Central memory CD8-positive, alpha-beta T cell (primary cell): ENCODE measurements around the gene TMPRSS11D.

Source experiments
- ATAC-seq: fragments of 150-1000 bp; cut with Tn5 transposase; replicated peaks from 2 replicates; pipeline ENCODE4 v1.10.0; 2022; ENCODE audit warnings: mild to moderate bottlenecking, moderate FRiP score, moderate number of reproducible peaks; ENCODE audit not compliant: poor library complexity, severe bottlenecking; ENCODE audit errors: extremely low read depth
- DNase-seq, 2 donors: peaks; one replicate each; pipeline ENCODE4 v3.0.0; 2021; ENCODE audit warnings: low spot score in 2 of 2
- H3K27ac Mint-ChIP-seq: one replicate; pipeline ENCODE4 v1.8.0; 2022; ENCODE audit warnings: low read depth, mild to moderate bottlenecking, moderate library complexity, mixed read lengths
- H3K27me3 Mint-ChIP-seq: one replicate; pipeline ENCODE4 v1.8.0; 2022; ENCODE audit warnings: mixed read lengths
- H3K36me3 Mint-ChIP-seq: one replicate; pipeline ENCODE4 v1.8.0; 2022; ENCODE audit warnings: mild to moderate bottlenecking, moderate library complexity, mixed read lengths; ENCODE audit not compliant: insufficient read depth
- H3K4me1 Mint-ChIP-seq: one replicate; pipeline ENCODE4 v1.8.0; 2022; ENCODE audit warnings: mixed read lengths
- H3K4me3 Mint-ChIP-seq: one replicate; pipeline ENCODE4 v1.8.0; 2022; ENCODE audit warnings: mild to moderate bottlenecking, moderate library complexity, mixed read lengths
- H3K9me3 Mint-ChIP-seq: one replicate; pipeline ENCODE4 v1.8.0; 2022; ENCODE audit warnings: mixed read lengths

TMPRSS11D gene

GRCh38 chr4:67796810-67797209 lies 87.0 kb downstream of the TMPRSS11D start:
- no peak for ATAC-seq
- Mint-ChIP-seq H3K4me3 (no peak overlapping the region), H3K27me3 (no peaks in the 10 kb centered on the region), H3K27ac (no peak overlapping the region), H3K4me1 (no peaks in the 10 kb centered on the region), H3K36me3 (no peaks in the 10 kb centered on the region), H3K9me3 (no peaks in the 10 kb centered on the region)
- DNase-seq, result no peak

GRCh38 chr4:67790721-67791120 lies 93.1 kb downstream of the TMPRSS11D start:
- H3K4me3 Mint-ChIP-seq, result no peak overlapping the region
- no peaks in the 10 kb centered on the region for H3K4me1 Mint-ChIP-seq
- no peaks in the 10 kb centered on the region for H3K27me3 Mint-ChIP-seq
- H3K36me3 Mint-ChIP-seq, result no peaks in the 10 kb centered on the region
- H3K27ac Mint-ChIP-seq, result no peak overlapping the region
- DNase-seq, result no peak
- H3K9me3 Mint-ChIP-seq, result no peaks in the 10 kb centered on the region
- no peak for ATAC-seq

DNA sequence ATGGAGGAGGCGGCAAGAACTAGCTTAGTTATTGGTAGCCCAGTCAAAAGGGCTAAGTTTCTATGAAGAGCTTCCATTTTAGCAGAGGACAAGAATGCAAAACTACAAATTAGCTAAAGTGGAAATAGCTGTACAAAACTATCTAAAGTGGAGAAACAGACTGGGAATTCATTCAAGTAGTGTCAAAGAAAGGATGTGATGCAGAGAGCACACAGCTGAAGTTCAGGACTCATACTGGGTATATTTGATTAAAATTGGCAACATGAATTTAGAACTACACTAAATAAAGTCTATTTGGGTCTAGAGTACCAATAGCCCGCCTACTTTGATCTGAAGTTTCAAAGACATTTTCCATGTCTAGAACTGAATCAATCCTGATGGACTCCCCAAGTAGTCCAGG lies 96.5 kb downstream of the TMPRSS11D start:
- Mint-ChIP-seq H3K27ac (no peak overlapping the region), H3K4me1 (no peaks in the 10 kb centered on the region), H3K4me3 (no peak overlapping the region), H3K36me3 (no peaks in the 10 kb centered on the region), H3K9me3 (no peaks in the 10 kb centered on the region), H3K27me3 (no peaks in the 10 kb centered on the region)
- ATAC-seq (no peak), DNase-seq (no peak)

GRCh38 chr4:67785528-67785927 lies 98.3 kb downstream of the TMPRSS11D start:
- Mint-ChIP-seq H3K4me3 (no peak overlapping the region), H3K4me1 (no peaks in the 10 kb centered on the region), H3K36me3 (no peaks in the 10 kb centered on the region), H3K9me3 (no peaks in the 10 kb centered on the region), H3K27ac (no peak overlapping the region), H3K27me3 (no peaks in the 10 kb centered on the region)
- no peak for ATAC-seq
- DNase-seq, result no peak

GRCh38 chr4:67779631-67780030 lies 104.2 kb downstream of the TMPRSS11D start:
- Mint-ChIP-seq H3K4me3 (no peak overlapping the region), H3K4me1 (no peaks in the 10 kb centered on the region), H3K27me3 (no peaks in the 10 kb centered on the region), H3K27ac (no peak overlapping the region), H3K36me3 (no peaks in the 10 kb centered on the region), H3K9me3 (no peaks in the 10 kb centered on the region)
- no peak for ATAC-seq
- DNase-seq, result no peak

DNA sequence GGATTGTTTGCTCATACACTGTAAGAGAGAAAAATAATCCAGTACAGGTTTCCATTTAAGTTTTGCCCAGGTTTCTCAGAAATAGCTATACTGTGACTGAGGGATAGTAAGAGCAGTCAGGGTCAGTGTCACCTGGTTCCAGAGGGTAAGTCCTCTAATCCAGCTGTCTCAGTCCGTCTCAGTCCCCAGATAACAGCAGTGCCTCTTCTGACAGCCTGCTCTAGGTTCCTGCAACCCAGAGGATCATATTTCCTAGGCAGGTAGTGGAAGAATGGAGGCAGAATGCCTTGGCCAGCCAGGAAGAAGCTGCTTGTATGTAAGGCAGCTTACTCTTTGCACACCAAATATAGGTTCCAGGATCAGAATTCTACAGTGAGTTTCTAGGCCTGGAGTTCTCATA lies 107.1 kb downstream of the TMPRSS11D start:
- no peak for ATAC-seq
- H3K9me3 Mint-ChIP-seq, result no peaks in the 10 kb centered on the region
- no peaks in the 10 kb centered on the region for H3K4me1 Mint-ChIP-seq
- H3K36me3 Mint-ChIP-seq, result no peaks in the 10 kb centered on the region
- DNase-seq, result no peak
- H3K4me3 Mint-ChIP-seq, result no peak overlapping the region
- no peaks in the 10 kb centered on the region for H3K27me3 Mint-ChIP-seq
- H3K27ac Mint-ChIP-seq, result no peak overlapping the region
